ENCODE results near the gene ASB8.
"Not testable (repeated sequence)": the region's sequence is repeated elsewhere in the genome, so short reads cannot be mapped to it uniquely, and the experiment has no call there.

Gene ASB8

DNA sequence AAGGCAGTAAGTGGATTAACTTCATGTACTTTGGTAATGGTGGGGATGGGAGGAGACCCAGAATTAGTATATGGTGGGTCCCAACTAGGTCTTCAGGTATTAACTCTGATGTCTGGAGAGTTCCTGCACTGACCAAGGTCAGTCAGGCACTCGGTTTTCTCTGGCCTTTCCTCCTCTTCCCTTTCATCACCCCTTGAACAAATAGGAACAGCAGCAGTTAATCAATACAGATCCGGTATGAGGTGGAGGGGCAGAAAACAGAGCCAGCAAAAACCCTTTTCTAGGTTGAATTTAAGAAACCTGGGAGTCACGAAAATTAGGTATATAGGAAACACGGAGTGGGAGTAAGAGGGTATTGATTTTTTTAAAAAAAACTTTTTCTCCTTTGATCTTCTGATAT, 34.1 kb downstream of the ASB8 start:
- FAIRE-seq (no peak), DNase-seq (ENCODE audit: insufficient read length, low spot score) (no peak)
- TF ChIP-seq PAX5 (IDR thresholded peaks at IDR 0.05; ENCODE audit: insufficient read depth, low read length, severe bottlenecking) (no peak), POLR2A (IDR thresholded peaks at IDR 0.05; ENCODE audit: low read depth, low read length) (no peak), SPI1 (IDR thresholded peaks at IDR 0.05; ENCODE audit: low read depth, low read length) (no peak)

DNA sequence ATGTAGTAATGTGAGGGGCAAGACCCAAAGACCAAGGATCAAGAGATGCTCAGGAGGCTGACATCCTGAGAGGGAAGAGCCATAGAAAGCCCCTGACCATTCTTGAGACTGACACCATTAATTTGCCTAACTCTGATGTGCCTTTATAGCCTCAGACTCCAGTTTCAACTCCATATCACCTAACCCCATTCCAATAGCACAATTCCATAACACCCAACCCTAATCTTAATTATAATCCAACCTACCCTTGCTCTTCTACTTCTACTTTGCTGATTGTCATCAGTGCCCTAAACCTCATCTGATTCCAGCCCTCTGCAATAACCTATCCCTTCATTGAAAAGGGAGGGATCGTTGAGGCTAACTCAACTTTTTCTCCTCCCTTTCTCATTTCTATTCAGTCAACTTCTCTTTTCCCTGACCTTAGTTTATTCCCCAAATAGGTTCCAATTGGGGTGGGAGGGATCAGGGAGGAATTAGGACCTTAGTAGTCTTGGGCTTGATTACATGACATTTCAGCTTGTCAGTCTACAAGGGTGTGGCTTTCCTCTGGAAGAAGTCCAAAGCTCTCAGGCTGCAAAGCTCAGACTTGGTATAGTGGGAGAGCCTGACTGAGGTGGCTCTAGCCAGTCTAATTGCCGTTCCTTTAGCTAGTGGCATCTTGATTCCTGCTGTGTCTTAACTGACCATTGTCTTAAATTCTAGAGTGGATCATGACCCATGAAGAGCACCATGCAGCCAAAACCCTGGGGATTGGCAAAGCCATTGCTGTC, 35.1 kb downstream of the ASB8 start:
- no peak for DNase-seq (ENCODE audit: insufficient read length, low spot score)
- FAIRE-seq: peak; percentile 13
- TF ChIP-seq SPI1 (IDR thresholded peaks at IDR 0.05; ENCODE audit: low read depth, low read length) (no peak), PAX5 (IDR thresholded peaks at IDR 0.05; ENCODE audit: insufficient read depth, low read length, severe bottlenecking) (no peak), POLR2A (IDR thresholded peaks at IDR 0.05; ENCODE audit: low read depth, low read length) (no peak), TAF1 (IDR thresholded peaks at IDR 0.05; ENCODE audit: low read depth, low read length) (no peak)

DNA sequence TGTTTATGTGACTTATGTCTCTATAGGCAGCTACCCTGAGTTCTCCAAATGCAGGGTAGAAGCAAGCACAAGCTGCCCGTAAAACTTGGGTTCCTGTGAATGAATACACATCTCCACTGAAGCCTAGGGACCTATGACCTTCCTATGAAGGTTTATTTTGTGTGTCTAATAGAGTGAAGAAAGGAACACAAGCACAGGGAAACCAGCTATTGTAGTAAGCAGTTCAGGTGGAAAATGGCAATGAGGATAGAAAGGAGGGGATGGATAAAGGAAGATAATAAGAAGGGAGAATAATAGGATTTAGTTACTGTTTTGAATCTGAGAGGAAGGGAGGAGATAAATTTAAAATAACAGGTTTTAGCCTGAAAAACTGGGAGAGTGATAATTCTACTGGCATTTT, 35.8 kb downstream of the ASB8 start:
- DNase-seq (ENCODE audit: insufficient read length, low spot score) (no peak), FAIRE-seq (no peak)
- TF ChIP-seq POLR2AphosphoS5 (IDR thresholded peaks at IDR 0.05; ENCODE audit: low read depth, low read length) (no peak), POU2F2 (IDR thresholded peaks at IDR 0.05; ENCODE audit: low read depth, low read length) (no peak), PAX5 (IDR thresholded peaks at IDR 0.05; ENCODE audit: insufficient read depth, low read length, severe bottlenecking) (no peak), TAF1 (IDR thresholded peaks at IDR 0.05; ENCODE audit: low read depth, low read length) (no peak), POLR2A (IDR thresholded peaks at IDR 0.05; ENCODE audit: low read depth, low read length) (no peak), SPI1 (IDR thresholded peaks at IDR 0.05; ENCODE audit: low read depth, low read length) (no peak)

DNA sequence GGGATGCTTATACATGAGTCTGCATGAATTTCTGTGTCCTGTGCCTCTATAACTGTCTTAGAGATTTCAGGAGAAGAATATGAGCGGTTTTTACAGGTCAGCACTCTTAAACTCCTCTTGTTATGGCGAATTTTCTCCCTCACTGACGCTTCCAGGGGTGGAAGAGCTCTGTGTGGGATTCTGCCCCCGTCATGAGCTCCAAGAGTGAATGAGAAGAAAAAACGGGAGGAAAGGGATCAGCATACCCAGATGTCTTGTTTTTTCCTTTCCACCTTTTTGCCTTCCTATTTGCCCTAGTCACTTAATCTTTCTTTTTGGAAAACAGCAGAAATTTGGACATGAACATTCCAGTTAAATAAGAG, 37.5 kb downstream of the ASB8 start:
- no peak for TF ChIP-seq PAX5 (IDR thresholded peaks at IDR 0.05; ENCODE audit: insufficient read depth, low read length, severe bottlenecking)
- no peak for TF ChIP-seq TAF1 (IDR thresholded peaks at IDR 0.05; ENCODE audit: low read depth, low read length)
- TF ChIP-seq POLR2A (IDR thresholded peaks at IDR 0.05; ENCODE audit: low read depth, low read length): no peak
- TF ChIP-seq POU2F2 (IDR thresholded peaks at IDR 0.05; ENCODE audit: low read depth, low read length): no peak
- TF ChIP-seq POLR2AphosphoS5 (IDR thresholded peaks at IDR 0.05; ENCODE audit: low read depth, low read length): no peak
- TF ChIP-seq SPI1 (IDR thresholded peaks at IDR 0.05; ENCODE audit: low read depth, low read length): no peak
- no peak for FAIRE-seq
- no peak for DNase-seq (ENCODE audit: insufficient read length, low spot score)

DNA sequence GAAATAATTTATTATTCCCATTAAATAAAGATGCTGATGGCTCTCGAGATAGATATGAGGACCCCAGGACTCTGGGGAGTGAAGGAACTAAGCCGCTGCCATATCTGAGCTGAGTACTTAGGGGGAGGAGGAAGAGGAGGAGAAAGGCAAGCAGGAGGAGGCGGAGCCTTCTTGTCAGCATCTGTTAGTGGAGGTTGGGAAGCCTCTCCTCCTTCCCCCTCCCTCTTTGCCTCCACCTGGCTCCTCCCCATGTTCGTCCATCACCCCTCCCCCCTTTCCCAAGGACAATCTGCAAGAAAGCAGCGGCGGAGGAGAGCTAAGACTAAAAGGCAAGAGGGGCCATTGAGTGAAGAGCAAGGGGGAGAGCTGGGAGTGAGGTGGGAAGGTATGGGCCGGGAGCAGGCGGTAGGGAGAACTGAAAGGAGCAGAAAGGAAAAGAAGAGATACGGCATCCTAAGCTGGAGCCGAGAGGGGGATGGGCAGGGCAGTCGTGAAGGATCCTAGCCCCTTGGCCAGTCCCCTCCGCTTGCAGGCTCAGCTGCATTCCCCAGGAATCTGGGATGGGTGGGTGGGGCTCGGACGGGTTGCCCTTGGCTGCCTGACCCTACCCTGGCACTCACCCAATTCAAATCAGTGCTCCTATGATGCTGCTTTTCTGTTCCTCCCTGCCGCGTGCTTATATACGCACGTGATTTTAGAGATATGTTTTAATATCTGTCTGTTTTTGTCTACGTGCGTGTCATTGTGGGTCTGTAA, 38.1 kb downstream of the ASB8 start, which contains the start of gene PFKM:
Gene PFKM, plus strand, starts transcription at position 287 of the 756 bp plus-strand sequence. CDS start 3,411 bp downstream, outside the sequence.
- TF ChIP-seq POLR2A (IDR thresholded peaks at IDR 0.05; ENCODE audit: low read depth, low read length) (0 out of 2 replicates have a peak, but pooled peaks have one; percentile 47), TAF1 (IDR thresholded peaks at IDR 0.05; ENCODE audit: low read depth, low read length) (no peak), POU2F2 (IDR thresholded peaks at IDR 0.05; ENCODE audit: low read depth, low read length) (no peak), SPI1 (IDR thresholded peaks at IDR 0.05; ENCODE audit: low read depth, low read length) (peak; percentile 34; the same call in 1 of the 2 replicates), POLR2AphosphoS5 (IDR thresholded peaks at IDR 0.05; ENCODE audit: low read depth, low read length) (no peak), PAX5 (IDR thresholded peaks at IDR 0.05; ENCODE audit: insufficient read depth, low read length, severe bottlenecking) (no peak)
- FAIRE-seq (peak; percentile 98), DNase-seq (ENCODE audit: insufficient read length, low spot score) (peak; percentile 62)

DNA sequence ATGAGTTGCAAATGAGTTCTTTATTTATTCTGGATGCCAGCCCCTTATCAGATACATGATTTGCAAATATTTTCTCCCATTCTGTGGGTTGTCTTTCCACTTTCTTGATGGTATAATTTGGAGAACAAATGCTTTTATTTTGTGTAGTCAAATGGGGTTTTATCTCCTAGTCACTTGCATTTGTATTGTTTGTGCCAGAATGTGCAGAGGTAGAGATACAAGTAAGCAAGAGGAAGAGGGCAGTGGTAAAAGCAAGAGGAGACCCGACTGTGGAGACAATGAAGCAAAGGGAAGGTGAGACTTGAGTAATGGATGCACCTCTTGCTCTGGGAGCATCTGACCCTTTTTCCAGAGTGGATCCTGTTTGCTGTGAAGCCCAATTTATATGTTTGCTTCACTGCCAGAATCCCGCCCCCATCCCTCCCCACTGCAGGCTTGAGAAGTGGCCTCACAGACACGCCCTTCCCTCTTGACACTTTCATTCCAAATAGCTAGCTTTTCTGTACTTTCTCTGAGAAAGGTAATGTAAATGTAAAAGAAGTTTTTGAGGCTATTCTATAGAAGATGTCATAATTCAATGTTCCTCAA, 38.9 kb downstream of the ASB8 start:
- FAIRE-seq (no peak), DNase-seq (ENCODE audit: insufficient read length, low spot score) (no peak)
- no peak for TF ChIP-seq POLR2AphosphoS5 (IDR thresholded peaks at IDR 0.05; ENCODE audit: low read depth, low read length)
- no peak for TF ChIP-seq PAX5 (IDR thresholded peaks at IDR 0.05; ENCODE audit: insufficient read depth, low read length, severe bottlenecking)
- TF ChIP-seq POLR2A (IDR thresholded peaks at IDR 0.05; ENCODE audit: low read depth, low read length): no peak
- no peak for TF ChIP-seq POU2F2 (IDR thresholded peaks at IDR 0.05; ENCODE audit: low read depth, low read length)
- no peak for TF ChIP-seq SPI1 (IDR thresholded peaks at IDR 0.05; ENCODE audit: low read depth, low read length)
- TF ChIP-seq TAF1 (IDR thresholded peaks at IDR 0.05; ENCODE audit: low read depth, low read length): no peak

DNA sequence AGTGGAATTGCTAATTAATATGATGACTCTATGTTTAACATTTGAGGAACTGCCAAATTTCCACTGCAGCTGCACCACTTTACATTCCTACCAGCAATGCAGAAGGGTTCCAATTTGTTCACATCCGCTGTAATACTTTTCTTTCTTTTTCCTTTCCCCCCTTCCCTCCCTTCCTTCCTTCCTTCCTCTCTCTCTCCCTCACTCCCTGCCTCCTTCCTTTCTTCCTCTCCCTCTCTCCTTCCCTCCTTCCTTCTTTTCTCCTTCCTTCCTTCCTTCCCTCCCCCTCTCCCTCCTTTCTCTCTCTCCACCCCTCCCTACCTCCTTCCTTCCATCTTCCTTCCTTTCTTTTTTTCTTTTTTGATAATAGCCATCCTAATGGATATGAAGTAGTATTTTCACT, 41.4 kb downstream of the ASB8 start:
- DNase-seq (ENCODE audit: insufficient read length, low spot score) (no peak), FAIRE-seq (no peak)
- TF ChIP-seq POLR2AphosphoS5 (IDR thresholded peaks at IDR 0.05; ENCODE audit: low read depth, low read length) (no peak), TAF1 (IDR thresholded peaks at IDR 0.05; ENCODE audit: low read depth, low read length) (no peak), POU2F2 (IDR thresholded peaks at IDR 0.05; ENCODE audit: low read depth, low read length) (no peak), POLR2A (IDR thresholded peaks at IDR 0.05; ENCODE audit: low read depth, low read length) (no peak), PAX5 (IDR thresholded peaks at IDR 0.05; ENCODE audit: insufficient read depth, low read length, severe bottlenecking) (no peak), SPI1 (IDR thresholded peaks at IDR 0.05; ENCODE audit: low read depth, low read length) (no peak)

DNA sequence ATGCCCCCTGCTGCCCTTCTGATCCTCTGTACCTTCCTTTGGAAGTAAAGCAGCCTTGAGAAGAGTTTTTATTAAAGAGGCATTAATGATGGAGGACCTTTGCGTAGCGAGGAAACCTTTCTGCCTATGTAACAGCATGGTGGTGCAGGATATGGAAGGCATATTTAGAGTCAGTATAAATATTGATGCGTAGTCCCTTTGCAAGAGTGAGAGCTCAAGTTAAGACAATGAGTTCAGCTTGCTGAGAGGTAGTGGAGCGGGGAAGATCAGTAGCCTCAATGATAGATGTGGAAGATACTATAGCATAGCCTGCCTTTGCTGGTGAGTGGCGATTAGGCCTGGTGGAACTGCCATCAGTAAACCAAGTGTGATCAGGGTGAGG, 46.0 kb downstream of the ASB8 start:
- not testable (repeated sequence) for FAIRE-seq

DNA sequence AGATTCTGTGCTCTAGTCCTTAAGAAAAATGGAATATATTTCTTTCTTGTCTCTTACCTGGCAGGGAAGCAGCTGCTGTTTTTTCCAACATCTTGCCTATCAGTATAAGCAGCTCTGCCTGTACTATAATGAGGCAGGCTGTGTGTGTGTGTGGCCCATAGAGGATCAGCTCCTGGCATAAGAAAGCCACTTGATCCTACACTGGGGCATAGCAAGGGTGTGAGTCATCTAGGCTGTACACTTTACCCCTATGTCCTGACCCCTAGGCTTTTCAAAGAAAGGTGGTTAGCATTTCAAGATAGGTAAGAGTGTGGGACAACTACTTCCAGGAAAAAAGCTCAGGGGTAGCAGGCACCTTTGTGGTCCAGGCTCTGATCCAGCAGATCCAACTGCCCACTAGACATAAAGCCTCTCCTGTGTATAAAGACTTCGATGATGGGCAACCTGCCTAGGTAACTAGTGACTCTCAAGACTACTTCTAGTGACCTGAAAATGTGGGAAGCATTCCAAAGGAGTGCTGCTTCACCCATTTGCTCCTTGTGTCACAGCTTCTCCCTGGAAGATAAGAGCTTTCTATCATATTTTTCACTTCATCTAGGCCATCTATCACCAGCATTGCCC, 46.5 kb downstream of the ASB8 start:
- no peak for DNase-seq (ENCODE audit: insufficient read length, low spot score)
- FAIRE-seq: no peak
- TF ChIP-seq SPI1 (IDR thresholded peaks at IDR 0.05; ENCODE audit: low read depth, low read length) (no peak), POLR2AphosphoS5 (IDR thresholded peaks at IDR 0.05; ENCODE audit: low read depth, low read length) (no peak), POU2F2 (IDR thresholded peaks at IDR 0.05; ENCODE audit: low read depth, low read length) (no peak), POLR2A (IDR thresholded peaks at IDR 0.05; ENCODE audit: low read depth, low read length) (no peak), TAF1 (IDR thresholded peaks at IDR 0.05; ENCODE audit: low read depth, low read length) (no peak), PAX5 (IDR thresholded peaks at IDR 0.05; ENCODE audit: insufficient read depth, low read length, severe bottlenecking) (no peak)

More for the DNA sequence above, 46.0 kb downstream of the ASB8 start:
- not testable (repeated sequence) for DNase-seq (ENCODE audit: insufficient read length, low spot score)

All from GM12891 (cell line).